ENCODE measurements around the gene FUBP3. TPM values are rescaled to one million over a fixed set of nuclear protein-coding genes. Genes with fewer than 3 reads are reported as not detected.

The FUBP3 gene
- total RNA-seq, 4 donors from 2014 or later, result 33.1 to 59.9 (median 37.8) TPM

DNA sequence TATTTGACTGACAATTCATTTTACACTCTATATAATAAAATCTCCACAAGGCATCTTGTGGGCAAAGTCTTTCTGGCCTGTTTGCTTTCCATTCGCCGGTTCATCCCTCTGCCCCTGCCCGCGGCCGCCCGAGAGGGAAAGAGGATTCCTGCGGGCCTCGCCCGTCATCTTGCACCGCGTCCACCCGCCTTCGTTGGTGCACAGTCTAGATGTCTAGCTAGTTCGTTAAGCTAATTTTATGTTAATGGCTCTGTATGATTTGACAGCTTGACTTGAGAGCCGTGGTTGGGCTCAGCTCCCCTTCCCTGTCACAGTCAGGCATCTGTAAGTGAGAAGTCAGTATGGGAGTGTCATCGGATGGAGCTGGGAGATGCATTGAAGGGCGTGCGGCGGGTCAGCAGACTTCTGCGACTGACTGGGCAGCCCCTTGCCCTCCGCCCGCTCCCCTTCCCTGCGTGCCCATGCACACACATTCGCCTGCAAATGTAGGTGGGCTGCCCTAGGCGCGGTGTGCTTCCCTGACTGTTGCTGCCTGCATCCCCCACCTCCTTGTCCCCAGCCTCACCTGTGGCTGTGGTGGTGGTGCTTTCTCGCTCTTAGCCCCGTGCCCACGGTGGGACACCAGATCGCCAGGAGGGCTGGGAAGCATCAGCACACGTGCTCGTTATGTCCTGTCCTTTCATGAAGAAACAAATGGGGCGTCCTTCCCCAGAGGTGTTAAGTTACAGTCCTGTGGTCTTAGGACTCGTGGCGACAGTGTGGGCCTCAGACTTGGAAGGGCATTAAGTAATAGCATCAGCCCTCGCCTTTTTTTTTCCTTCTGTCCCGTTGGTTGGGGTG lies 59.1 kb downstream of the FUBP3 start:
- H3K27me3 ChIP-seq, result no peaks in the 10 kb centered on the region
- no peaks in the 10 kb centered on the region for H3K4me1 ChIP-seq
- TF ChIP-seq, protein P1, sequence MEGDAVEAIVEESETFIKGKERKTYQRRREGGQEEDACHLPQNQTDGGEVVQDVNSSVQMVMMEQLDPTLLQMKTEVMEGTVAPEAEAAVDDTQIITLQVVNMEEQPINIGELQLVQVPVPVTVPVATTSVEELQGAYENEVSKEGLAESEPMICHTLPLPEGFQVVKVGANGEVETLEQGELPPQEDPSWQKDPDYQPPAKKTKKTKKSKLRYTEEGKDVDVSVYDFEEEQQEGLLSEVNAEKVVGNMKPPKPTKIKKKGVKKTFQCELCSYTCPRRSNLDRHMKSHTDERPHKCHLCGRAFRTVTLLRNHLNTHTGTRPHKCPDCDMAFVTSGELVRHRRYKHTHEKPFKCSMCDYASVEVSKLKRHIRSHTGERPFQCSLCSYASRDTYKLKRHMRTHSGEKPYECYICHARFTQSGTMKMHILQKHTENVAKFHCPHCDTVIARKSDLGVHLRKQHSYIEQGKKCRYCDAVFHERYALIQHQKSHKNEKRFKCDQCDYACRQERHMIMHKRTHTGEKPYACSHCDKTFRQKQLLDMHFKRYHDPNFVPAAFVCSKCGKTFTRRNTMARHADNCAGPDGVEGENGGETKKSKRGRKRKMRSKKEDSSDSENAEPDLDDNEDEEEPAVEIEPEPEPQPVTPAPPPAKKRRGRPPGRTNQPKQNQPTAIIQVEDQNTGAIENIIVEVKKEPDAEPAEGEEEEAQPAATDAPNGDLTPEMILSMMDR (IDR thresholded peaks at IDR 0.05), result no peak
- TF ChIP-seq POLR2A (IDR thresholded peaks at IDR 0.05) (no peak), EP300 (IDR thresholded peaks at IDR 0.05) (no peak)
- no peaks in the 10 kb centered on the region for H3K9me3 ChIP-seq
- no peak overlapping the region for H3K4me3 ChIP-seq
- DNase-seq (ENCODE audit: low spot score in 2 of 2), result no peak
- H3K27ac ChIP-seq, result no peak overlapping the region
- H3K36me3 ChIP-seq, result peaks cover 3 to 50% (median 15%) of the 10 kb centered on the region in 3 donors
- 77 to 79% methylated on average over 35 to 37 of the region's 37 CpGs for WGBS, 2 donors

DNA sequence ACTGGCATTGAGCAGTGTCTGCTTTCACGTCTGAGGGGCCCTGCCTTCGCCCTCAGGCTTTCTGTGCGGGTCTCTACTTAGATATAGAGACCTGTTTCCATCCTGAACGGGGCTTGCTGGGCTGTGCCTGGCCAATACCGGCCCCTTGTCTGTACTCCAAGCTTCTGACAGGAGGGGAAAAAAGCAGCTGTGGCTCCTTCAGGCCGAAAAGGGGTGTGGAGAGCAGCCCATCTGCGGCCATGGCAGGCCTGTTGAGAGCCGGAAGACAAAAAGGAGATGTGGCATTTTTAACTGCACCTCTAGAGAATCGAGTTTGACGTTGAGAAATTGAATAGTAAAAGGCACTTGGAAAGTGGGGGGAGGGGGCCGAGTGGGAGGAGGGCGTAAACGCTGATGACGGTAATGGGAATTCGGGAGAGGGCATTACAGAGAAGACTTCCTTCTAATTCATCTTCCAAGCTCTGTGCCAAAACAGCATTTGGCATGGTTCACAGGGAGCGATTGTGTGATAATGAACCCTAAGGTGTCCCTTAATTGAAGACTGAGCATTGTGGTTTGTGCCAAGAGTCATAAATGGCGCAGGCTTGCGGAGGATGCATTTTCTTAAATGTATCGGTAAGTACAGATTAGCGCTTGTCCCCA lies 59.9 kb downstream of the FUBP3 start:
- TF ChIP-seq POLR2A (IDR thresholded peaks at IDR 0.05) (no peak), EP300 (IDR thresholded peaks at IDR 0.05) (no peak)
- TF ChIP-seq, protein P1 (IDR thresholded peaks at IDR 0.05), result no peak
- Histone ChIP-seq H3K27ac (no peak overlapping the region), H3K4me1 (no peaks in the 10 kb centered on the region), H3K36me3 (peaks cover 3 to 42% (median 15%) of the 10 kb centered on the region in 3 donors), H3K9me3 (no peaks in the 10 kb centered on the region), H3K27me3 (no peaks in the 10 kb centered on the region), H3K4me3 (no peak overlapping the region)
- WGBS, 2 donors, result 66 to 68% methylated on average over 20 of the region's 20 CpGs
- no peak for DNase-seq (ENCODE audit: low spot score in 2 of 2)

DNA sequence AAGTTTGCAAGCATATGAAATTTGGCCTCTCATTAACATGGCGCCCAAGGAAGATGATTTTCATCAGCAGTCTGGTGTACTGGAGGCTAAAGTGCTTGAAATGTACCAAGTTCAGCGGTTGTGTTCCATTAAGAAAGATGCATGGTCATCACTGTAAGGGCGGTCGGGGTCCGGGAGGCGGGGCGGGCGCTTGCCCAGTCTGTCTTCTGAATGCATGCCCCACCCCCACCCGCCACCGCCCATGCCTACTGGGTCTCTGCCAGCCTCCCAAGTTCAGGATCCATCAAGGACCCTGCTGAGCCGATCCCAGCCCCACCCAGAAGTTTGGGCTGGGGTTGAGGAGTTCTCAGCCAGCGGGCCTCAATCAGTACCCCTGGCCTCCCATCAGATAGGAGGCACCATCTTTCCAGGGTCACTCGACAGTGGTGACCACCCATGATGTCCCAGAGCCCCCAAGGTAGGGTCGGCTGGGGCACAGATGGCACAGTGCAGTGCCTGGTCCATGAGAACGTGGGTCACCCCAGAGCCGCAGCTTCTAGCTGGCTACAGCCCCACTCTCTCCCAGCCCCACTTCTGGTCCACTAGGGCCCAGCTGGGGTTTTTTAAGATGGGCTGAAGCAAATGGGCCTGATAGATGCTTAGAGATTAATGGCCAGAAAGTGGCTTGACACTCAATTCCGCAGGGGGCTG lies 60.6 kb downstream of the FUBP3 start:
- no peak for DNase-seq (ENCODE audit: low spot score in 2 of 2)
- TF ChIP-seq POLR2A (IDR thresholded peaks at IDR 0.05) (no peak), EP300 (IDR thresholded peaks at IDR 0.05) (no peak)
- TF ChIP-seq, protein P1 (IDR thresholded peaks at IDR 0.05), result no peak
- Histone ChIP-seq H3K27me3 (no peaks in the 10 kb centered on the region), H3K27ac (no peak overlapping the region), H3K4me3 (no peak overlapping the region), H3K4me1 (no peaks in the 10 kb centered on the region), H3K9me3 (no peaks in the 10 kb centered on the region), H3K36me3 (peaks cover 0 to 34% (median 15%) of the 10 kb centered on the region in 3 donors)
- 97 to 98% methylated on average over 14 to 15 of the region's 17 CpGs for WGBS, 2 donors

DNA sequence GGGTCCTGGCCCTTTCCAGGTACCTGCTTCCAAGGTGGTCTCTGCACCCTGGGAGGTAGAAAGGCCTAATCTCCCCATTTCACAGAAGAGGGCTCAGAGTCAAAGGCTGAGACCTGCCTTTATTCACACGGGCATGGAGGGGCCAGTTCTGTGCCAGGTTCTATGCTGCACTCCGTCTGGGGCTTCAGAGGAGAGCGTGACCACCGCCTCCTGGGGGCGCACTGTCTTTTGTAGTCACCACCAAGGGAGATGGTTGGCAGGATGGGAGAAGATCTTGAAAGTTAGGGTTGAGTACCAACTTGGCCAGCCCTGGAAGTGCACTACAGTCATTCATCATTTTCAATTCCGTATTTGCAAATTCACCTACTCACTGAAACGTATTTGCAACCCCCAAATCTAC lies 61.3 kb downstream of the FUBP3 start:
- WGBS, 2 donors, result 78 to 84% methylated on average over 7 of the region's 7 CpGs
- no peak for DNase-seq (ENCODE audit: low spot score in 2 of 2)
- Histone ChIP-seq H3K27ac (no peak overlapping the region), H3K36me3 (peaks cover 0 to 28% (median 15%) of the 10 kb centered on the region in 3 donors), H3K9me3 (peaks cover 0 to 6% (median 0%) of the 10 kb centered on the region in 4 donors), H3K27me3 (no peaks in the 10 kb centered on the region), H3K4me1 (no peaks in the 10 kb centered on the region), H3K4me3 (no peak overlapping the region)
- TF ChIP-seq POLR2A (IDR thresholded peaks at IDR 0.05) (no peak), EP300 (IDR thresholded peaks at IDR 0.05) (no peak)
- TF ChIP-seq, protein P1 (IDR thresholded peaks at IDR 0.05), result no peak

All from tibial nerve (tissue), 4 donors.